Esophagus squamous epithelium (tissue), 4 donors: Measurements from ENCODE around the gene ITGAL.
"Not testable (repeated sequence)": the region's sequence is repeated elsewhere in the genome, so short reads cannot be mapped to it uniquely, and the experiment has no call there.

Experiments
- POLR2A ChIP-seq, 4 donors: fragments of 450-650 bp; IDR thresholded peaks; one replicate each; pipeline ENCODE4 v1.6.1; 2017; ENCODE audit warnings: antibody characterized with exemption in 4 of 4, mild to moderate bottlenecking in 4 of 4, moderate library complexity in 3 of 4
- TF ChIP-seq, protein P1 (sequence below), 6 experiments: fragments of 450-650 bp in 4 of 6; fragments of 200-600 bp in 2 of 6; sonication (generic) in 2 of 6; IDR thresholded peaks; one replicate each; pipeline ENCODE4 v1.5.1; 2016 to 2019; ENCODE audit warnings: antibody characterized with exemption in 6 of 6, mild to moderate bottlenecking in 4 of 6, moderate library complexity in 4 of 6

- TF ChIP-seq, protein P1, sequence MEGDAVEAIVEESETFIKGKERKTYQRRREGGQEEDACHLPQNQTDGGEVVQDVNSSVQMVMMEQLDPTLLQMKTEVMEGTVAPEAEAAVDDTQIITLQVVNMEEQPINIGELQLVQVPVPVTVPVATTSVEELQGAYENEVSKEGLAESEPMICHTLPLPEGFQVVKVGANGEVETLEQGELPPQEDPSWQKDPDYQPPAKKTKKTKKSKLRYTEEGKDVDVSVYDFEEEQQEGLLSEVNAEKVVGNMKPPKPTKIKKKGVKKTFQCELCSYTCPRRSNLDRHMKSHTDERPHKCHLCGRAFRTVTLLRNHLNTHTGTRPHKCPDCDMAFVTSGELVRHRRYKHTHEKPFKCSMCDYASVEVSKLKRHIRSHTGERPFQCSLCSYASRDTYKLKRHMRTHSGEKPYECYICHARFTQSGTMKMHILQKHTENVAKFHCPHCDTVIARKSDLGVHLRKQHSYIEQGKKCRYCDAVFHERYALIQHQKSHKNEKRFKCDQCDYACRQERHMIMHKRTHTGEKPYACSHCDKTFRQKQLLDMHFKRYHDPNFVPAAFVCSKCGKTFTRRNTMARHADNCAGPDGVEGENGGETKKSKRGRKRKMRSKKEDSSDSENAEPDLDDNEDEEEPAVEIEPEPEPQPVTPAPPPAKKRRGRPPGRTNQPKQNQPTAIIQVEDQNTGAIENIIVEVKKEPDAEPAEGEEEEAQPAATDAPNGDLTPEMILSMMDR (IDR thresholded peaks at IDR 0.05): not testable (repeated sequence)
- TF ChIP-seq POLR2A (IDR thresholded peaks at IDR 0.05): not testable (repeated sequence)
Measured at GRCh38 chr16:30540916-30541464, 68.4 kb downstream of the ITGAL start.
